ENCODE results near the gene KL.

KL gene

DNA sequence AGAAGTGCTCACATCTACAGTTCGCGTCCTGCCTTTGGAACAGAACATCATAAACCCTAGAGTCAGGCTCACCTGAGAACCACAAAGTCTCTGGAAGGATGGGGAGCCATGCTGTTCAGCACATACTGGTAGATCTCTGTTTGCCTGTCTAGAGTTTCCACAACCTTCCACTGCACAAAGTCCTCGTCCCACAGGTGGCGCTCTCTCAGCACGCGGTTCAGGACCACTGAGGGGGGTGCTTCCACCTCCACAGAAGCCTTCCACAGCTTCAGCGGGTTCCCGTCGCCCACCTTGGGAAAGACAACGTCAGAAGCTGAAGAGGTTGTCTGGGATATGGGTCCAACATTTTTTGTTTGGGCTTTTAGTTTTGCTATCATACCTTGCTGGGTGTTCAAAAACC is 93.6 kb downstream of the KL start:
- no peak for DNase-seq (ENCODE audit: insufficient read length, low spot score)
- no peak for TF ChIP-seq POLR2A (IDR thresholded peaks at IDR 0.05; ENCODE audit: low read depth, low read length)

DNA sequence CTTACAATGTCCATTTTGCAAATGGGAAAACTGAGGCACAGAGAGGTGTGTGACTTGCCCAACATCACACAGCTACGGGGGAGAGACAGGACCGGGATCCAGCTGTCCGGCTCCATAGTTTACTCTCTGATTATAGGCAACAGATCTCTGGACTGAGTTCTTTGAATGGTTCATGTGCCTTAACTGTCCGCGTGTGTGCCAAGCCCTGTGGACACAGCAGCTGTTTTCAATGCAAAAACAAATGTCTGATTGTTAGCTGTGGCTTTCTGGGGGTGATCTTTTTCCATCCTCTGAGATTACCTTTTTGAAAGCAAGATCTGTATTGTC is 94.1 kb downstream of the KL start:
- no peak for TF ChIP-seq POLR2A (IDR thresholded peaks at IDR 0.05; ENCODE audit: low read depth, low read length)
- DNase-seq (ENCODE audit: insufficient read length, low spot score) (no peak), FAIRE-seq (no peak)

More for the DNA sequence above, 93.6 kb downstream of the KL start:
- no peak for FAIRE-seq

DNA sequence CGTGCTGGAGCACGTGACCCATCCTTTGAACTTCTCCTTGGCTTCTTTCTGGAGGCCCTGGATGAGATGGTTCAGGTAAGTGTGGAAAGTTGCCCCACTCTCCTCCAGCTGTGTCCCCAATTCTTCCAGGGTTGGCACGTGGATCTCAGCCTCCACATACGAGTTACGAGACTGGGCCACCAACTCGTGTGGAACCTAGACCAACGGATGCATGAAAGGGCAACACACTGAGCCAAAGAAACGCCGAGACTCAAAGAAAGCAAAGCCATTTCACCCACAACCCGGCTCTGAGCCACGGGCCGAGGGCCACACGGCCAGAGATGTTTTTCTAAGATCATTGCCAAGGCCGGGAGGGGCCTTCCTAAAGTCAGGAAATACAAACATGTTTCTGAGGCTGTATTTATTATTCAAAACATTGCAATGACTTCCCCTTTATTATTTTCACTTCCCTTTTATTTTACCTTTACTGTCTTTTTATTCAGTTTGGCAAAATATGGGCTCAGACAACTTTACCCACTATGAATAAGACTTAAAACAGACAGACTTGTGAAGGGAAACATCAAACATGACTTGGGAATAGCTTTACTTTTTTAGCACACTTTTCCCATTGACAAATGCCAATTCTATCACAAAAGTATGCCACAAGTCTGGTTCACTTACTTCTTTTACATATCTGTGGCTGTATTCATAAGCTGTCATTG is 94.6 kb downstream of the KL start:
- no peak for TF ChIP-seq POLR2A (IDR thresholded peaks at IDR 0.05; ENCODE audit: low read depth, low read length)

DNA sequence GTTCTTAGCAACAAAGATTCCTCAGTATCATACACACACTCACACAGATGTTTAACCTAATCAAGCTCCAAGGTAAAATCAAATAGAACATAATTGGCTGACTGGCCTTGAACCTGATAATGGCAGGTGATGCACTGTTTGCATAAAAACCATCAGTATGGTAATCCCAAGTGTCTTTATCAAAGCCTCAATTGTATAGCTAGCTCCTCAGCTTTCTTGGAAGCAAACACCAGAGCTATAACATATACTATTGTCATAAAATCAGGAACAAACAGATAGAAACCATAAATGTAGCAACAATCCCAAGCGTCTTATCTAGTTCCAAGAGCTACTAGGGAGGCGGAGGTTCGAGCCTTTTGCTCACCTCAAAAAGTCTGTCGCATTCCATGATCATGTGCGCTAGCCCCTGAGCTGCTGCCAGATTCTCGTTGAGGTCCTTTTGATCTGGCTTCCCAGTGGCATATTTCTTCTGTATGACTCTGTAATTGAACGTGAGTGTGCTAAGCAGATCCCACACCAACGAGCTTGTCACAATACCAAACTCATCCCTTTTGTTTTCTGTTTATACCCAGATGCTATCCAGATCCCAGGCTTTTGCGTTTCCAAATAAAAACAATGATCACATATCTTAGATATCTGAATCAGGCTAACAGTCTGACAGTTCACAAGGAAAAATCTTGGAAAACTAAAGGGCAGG is 95.3 kb downstream of the KL start:
- DNase-seq (ENCODE audit: insufficient read length, low spot score) (no peak), FAIRE-seq (no peak)
- TF ChIP-seq POLR2A (IDR thresholded peaks at IDR 0.05; ENCODE audit: low read depth, low read length), result no peak

More for the DNA sequence above, 94.6 kb downstream of the KL start:
- no peak for FAIRE-seq
- no peak for DNase-seq (ENCODE audit: insufficient read length, low spot score)

DNA sequence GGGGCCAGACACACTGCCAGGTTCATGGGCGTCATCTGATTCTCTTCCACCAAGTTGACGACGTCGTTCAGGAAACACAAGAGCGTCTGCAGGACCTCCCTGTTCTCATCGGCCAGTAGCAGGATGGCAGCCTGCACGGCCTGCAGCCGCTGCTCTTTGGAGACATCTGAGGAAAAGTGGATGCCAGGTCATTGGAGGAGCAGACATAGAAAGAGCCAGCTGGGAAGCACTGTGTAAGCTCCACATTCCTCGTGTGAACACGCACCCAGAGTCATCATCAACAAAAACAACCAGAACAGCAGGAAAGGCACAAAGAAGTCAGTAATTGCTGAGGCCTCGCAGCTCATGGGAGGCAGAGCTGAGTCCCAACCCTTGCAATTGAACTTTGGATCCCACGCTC is 96.5 kb downstream of the KL start:
- FAIRE-seq (no peak), DNase-seq (ENCODE audit: insufficient read length, low spot score) (no peak)
- TF ChIP-seq POLR2A (IDR thresholded peaks at IDR 0.05; ENCODE audit: low read depth, low read length), result no peak

DNA sequence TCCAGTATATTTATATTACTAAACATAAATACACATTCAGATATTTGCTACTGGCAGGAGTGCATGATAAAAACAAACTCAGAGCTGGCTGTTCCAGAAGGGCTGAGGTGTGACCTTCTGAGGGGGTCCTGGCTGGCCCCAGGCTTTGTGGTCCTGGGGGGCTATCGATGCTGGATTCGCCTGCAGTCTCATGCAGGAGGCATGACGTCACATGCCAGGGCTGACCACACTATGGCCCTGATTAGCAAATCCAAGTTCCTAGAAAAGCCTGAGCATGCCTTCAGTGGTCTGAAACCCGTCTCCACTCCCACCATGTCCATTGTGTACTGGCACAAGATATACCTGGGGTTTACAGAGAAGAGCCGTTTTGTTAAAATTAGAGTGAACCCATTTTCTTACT is 97.9 kb downstream of the KL start:
- FAIRE-seq, result no peak
- TF ChIP-seq POLR2A (IDR thresholded peaks at IDR 0.05; ENCODE audit: low read depth, low read length), result no peak
- no peak for DNase-seq (ENCODE audit: insufficient read length, low spot score)

DNA sequence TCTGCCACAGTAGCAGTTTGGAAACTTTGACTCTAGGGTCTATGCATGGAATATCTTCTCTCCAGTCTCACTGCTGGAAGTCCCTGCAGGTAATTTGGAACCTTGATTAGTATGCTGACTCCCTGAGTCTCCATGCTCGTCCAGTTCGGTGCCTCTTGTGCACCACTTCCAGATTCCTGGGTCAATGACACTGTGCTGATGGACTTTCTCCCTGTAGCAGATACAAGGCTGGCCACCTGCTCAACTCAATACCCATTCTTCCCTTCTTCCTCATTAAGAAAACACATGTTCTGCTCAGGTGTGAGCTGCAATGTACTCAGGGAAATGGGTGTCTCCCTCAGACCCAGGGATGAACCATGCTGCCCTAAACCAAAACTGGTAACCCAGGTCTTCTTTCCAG is 99.1 kb downstream of the KL start:
- DNase-seq (ENCODE audit: insufficient read length, low spot score) (no peak), FAIRE-seq (no peak)
- TF ChIP-seq POLR2A (IDR thresholded peaks at IDR 0.05; ENCODE audit: low read depth, low read length), result no peak

Data from H54 (cell line).